GM12801 (cell line): ENCODE measurements around the gene EHMT1.

ENCODE experiments used
- TF ChIP-seq, protein P1 (sequence below): IDR thresholded peaks from one replicate; pipeline ENCODE4 v1.5.1; 2011; ENCODE audit warnings: control low read depth; ENCODE audit not compliant: insufficient read length; ENCODE audit errors: extremely low read depth

Gene EHMT1

DNA sequence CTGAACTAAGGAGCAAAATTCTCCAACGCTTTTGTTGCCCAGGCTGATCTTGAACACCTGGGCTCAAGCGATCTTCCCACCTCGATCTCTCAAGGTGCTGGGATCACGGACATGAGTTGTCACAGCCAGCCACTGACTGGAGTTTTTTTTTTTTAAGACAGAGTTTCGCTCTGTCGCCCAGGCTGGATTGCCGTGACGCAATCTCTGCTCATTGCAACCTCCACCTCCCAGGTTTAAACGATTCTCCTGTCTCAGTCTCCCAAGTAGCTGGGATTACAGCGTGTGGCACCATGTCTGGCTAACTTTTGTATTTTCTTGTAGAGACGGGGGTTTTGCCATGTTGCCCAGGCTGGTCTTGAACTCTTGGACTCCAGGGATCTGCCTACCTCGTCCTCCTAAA is 58.2 kb downstream of the EHMT1 start:
- TF ChIP-seq, protein P1, sequence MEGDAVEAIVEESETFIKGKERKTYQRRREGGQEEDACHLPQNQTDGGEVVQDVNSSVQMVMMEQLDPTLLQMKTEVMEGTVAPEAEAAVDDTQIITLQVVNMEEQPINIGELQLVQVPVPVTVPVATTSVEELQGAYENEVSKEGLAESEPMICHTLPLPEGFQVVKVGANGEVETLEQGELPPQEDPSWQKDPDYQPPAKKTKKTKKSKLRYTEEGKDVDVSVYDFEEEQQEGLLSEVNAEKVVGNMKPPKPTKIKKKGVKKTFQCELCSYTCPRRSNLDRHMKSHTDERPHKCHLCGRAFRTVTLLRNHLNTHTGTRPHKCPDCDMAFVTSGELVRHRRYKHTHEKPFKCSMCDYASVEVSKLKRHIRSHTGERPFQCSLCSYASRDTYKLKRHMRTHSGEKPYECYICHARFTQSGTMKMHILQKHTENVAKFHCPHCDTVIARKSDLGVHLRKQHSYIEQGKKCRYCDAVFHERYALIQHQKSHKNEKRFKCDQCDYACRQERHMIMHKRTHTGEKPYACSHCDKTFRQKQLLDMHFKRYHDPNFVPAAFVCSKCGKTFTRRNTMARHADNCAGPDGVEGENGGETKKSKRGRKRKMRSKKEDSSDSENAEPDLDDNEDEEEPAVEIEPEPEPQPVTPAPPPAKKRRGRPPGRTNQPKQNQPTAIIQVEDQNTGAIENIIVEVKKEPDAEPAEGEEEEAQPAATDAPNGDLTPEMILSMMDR: no peak

- TF ChIP-seq, protein P1: no peak
Observed at GRCh38 chr9:137678202-137678601, 59.4 kb downstream of the EHMT1 start.

DNA sequence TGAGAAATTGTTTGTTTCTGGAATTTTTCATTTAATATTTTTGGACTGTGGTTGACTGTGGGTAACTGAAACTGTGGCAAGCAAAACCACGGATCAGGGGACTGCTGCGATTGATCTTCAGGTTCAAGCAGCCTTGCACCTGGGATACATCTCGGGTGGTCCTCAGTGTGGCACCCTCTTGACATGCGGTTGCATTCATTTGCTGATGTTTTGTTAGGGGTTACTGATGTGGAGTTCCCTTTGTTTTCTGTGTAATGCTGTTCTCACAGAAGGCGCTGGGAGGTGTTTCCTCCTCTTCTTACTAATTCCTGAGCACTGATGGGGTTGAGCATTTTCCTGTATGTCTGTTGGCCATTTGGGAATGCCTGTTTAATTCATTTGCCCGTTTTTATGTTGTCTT is 60.4 kb downstream of the EHMT1 start:
- TF ChIP-seq, protein P1: no peak

GRCh38 chr9:137679695-137680305 is 61.0 kb downstream of the EHMT1 start:
- TF ChIP-seq, protein P1: no peak

DNA sequence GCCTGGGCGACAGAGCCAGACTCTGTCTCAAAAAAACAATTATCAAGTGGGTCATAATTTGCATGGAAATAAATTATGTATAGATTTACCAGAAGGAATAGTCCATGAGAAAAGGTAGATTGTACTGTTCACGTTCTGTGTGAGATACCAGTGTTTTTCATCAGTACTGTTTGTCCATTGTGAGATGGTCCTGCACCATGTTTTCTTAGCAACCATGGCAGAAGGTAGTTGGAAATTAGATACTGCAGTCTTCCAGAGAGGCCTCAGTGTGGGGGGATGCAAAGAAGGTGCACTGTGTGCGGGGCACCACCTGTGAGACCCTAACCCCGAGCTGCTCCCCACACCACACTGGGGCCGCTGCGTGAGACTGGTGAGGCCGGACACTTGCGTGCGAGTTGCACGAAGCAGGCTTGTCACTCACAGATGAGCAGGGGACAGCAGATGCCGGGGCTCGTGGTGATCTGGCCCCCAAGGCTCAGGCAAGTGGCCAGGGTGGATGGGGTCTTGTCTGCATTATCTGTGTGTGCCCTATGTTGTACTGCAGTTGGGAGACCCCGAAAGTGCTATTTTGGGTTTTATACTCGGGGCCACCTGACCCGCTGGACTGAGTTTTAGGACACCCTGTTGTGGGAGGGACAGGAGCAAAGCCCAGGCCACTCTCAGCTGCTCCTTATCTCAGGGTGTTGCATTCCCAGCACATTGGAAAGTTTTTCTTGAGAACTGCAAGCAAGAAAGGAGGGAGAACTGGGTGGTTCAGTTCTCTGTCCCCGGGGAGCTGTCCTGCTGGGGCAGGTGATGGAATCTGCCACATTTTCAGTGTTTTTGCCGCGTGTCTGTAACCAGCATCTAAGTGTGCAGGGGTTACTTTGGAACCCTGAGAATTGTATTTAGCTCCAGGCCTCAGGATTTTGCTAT is 61.9 kb downstream of the EHMT1 start:
- TF ChIP-seq, protein P1: no peak

DNA sequence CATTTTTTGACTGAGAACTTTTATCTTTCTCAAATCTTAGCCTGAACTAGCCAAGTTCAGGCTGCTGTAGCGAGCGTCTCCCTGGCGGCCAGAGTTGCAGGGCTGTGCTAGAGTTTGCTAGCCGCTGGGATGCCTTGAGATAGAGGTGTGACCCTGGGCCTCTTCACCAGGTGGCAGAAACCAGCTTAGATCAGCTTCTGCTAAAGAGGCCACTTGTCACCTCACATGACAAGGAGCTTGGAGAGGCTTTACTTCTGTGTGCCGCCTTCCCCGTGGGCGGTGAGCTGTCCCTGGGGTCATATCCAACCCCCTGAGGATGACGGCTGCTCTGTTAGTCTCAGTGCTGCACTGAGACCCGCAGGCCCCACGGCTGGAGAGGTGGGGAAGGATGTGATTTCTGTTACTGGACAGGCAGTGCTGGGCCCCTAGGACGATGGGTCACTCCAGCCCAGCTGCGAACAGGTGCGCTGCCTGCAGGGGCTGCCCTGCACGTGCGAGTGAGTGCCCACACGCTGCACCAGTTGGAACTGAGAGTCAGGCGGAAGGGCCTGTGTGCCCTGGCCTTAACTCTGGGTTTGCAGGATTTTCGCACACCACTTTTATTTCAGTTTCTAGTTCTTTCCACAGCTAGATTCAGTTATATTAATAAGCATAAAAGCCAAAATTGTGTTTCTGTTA is 63.8 kb downstream of the EHMT1 start:
- TF ChIP-seq, protein P1: no peak

GRCh38 chr9:137683262-137683864 is 64.6 kb downstream of the EHMT1 start:
- TF ChIP-seq, protein P1: no peak
